HL-60 (cell line): Measurements from ENCODE around the gene IFITM5.

ENCODE experiments used
- DNase-seq, 2 experiments: peaks; one replicate each; pipeline ENCODE4 v3.0.0-alpha.2; 2010 to 2020; ENCODE audit warnings: low read depth in 1 of 2, low spot score in 1 of 2
- H3K27ac ChIP-seq: fragments of 250-450 bp; sonication (Bioruptor Pico); replicated peaks from 2 replicates; pipeline ENCODE4 v1.5.1; 2020; ENCODE audit warnings: mild to moderate bottlenecking, moderate library complexity
- H3K27me3 ChIP-seq: fragments of 250-450 bp; sonication (Bioruptor Pico); 2 replicates; pipeline ENCODE4 v1.5.1; 2021; ENCODE audit warnings: mild to moderate bottlenecking, moderate library complexity; ENCODE audit not compliant: insufficient read depth, poor library complexity, severe bottlenecking
- H3K4me3 ChIP-seq: replicated peaks from 2 replicates; pipeline ENCODE4 v1.5.1; 2011; ENCODE audit warnings: mild to moderate bottlenecking, control low read depth, low read length; ENCODE audit not compliant: insufficient read depth
- CTCF ChIP-seq: IDR thresholded peaks from one replicate; pipeline ENCODE4 v1.5.1; 2011; ENCODE audit warnings: low read length, control low read depth, inconsistent platforms; ENCODE audit not compliant: insufficient read depth
- GABPA ChIP-seq: IDR thresholded peaks from 2 replicates; pipeline ENCODE4 v1.6.1; 2012; ENCODE audit warnings: low read depth
- POLR2AphosphoS5 ChIP-seq: IDR thresholded peaks from 2 replicates; pipeline ENCODE4 v1.6.1; 2012; ENCODE audit warnings: low read depth
- SPI1 ChIP-seq: IDR thresholded peaks from 2 replicates; pipeline ENCODE4 v1.6.1; 2012; ENCODE audit warnings: low read depth, mild to moderate bottlenecking, borderline replicate concordance
- TF ChIP-seq, protein P1 (sequence below): IDR thresholded peaks from 2 replicates; pipeline ENCODE4 v1.6.1; 2012; ENCODE audit warnings: low read depth; ENCODE audit not compliant: insufficient replicate concordance

The IFITM5 gene

GRCh38 chr11:290621-291231, 8.6 kb downstream of the IFITM5 start:
- DNase-seq, result no peak
- Histone ChIP-seq H3K27ac (no peak overlapping the region), H3K4me3 (no peak overlapping the region), H3K27me3 (peaks cover 8% of the 10 kb centered on the region)
- TF ChIP-seq GABPA (no peak), POLR2AphosphoS5 (no peak), CTCF (no peak), SPI1 (no peak)
- TF ChIP-seq, protein P1, sequence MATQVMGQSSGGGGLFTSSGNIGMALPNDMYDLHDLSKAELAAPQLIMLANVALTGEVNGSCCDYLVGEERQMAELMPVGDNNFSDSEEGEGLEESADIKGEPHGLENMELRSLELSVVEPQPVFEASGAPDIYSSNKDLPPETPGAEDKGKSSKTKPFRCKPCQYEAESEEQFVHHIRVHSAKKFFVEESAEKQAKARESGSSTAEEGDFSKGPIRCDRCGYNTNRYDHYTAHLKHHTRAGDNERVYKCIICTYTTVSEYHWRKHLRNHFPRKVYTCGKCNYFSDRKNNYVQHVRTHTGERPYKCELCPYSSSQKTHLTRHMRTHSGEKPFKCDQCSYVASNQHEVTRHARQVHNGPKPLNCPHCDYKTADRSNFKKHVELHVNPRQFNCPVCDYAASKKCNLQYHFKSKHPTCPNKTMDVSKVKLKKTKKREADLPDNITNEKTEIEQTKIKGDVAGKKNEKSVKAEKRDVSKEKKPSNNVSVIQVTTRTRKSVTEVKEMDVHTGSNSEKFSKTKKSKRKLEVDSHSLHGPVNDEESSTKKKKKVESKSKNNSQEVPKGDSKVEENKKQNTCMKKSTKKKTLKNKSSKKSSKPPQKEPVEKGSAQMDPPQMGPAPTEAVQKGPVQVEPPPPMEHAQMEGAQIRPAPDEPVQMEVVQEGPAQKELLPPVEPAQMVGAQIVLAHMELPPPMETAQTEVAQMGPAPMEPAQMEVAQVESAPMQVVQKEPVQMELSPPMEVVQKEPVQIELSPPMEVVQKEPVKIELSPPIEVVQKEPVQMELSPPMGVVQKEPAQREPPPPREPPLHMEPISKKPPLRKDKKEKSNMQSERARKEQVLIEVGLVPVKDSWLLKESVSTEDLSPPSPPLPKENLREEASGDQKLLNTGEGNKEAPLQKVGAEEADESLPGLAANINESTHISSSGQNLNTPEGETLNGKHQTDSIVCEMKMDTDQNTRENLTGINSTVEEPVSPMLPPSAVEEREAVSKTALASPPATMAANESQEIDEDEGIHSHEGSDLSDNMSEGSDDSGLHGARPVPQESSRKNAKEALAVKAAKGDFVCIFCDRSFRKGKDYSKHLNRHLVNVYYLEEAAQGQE, result no peak

GRCh38 chr11:289712-290620, 9.4 kb downstream of the IFITM5 start:
- H3K27me3 ChIP-seq, result peaks cover 8% of the 10 kb centered on the region
- no peak overlapping the region for H3K4me3 ChIP-seq
- no peak overlapping the region for H3K27ac ChIP-seq
- TF ChIP-seq GABPA (no peak), CTCF (no peak), POLR2AphosphoS5 (no peak), SPI1 (no peak)
- TF ChIP-seq, protein P1, result no peak
- no peak for DNase-seq

- DNase-seq, result no peak
- H3K4me3 ChIP-seq, result 0 out of 2 replicates have a peak overlapping the region, but pooled peaks have one; percentile 33
- TF ChIP-seq, protein P1, result no peak
- TF ChIP-seq POLR2AphosphoS5 (no peak), CTCF (no peak), SPI1 (no peak)
- peaks cover 8% of the 10 kb centered on the region for H3K27me3 ChIP-seq
- H3K27ac ChIP-seq, result no peak overlapping the region
Observed at GRCh38 chr11:289398-289711, 10.0 kb downstream of the IFITM5 start.
